Liver (tissue), 3 donors: ENCODE data around the gene OFD1.

Source experiments
- CTCF ChIP-seq: fragments of 150-350 bp; IDR thresholded peaks from 2 replicates; pipeline ENCODE4 v1.5.1; 2017; ENCODE audit warnings: improper control_type of control experiment, low read depth, low read length; ENCODE audit not compliant: missing input control
- EGR1 ChIP-seq, 2 donors: IDR thresholded peaks; 2 replicates each; pipeline ENCODE4 v1.6.1; 2016 to 2018; ENCODE audit warnings: antibody characterized with exemption in 2 of 2, low read depth in 2 of 2
- FOXA2 ChIP-seq: IDR thresholded peaks from 2 replicates; pipeline ENCODE4 v1.6.1; 2016; ENCODE audit warnings: antibody characterized with exemption
- GABPA ChIP-seq, 2 donors: IDR thresholded peaks in 1 of 2; conservative IDR thresholded peaks in 1 of 2; 2 replicates each; pipeline ENCODE4 v1.6.1; 2016; ENCODE audit warnings: antibody characterized with exemption in 2 of 2, mild to moderate bottlenecking in 1 of 2, moderate library complexity in 1 of 2
- HNF4A ChIP-seq, 2 donors: conservative IDR thresholded peaks; 2 replicates each; pipeline ENCODE4 v1.6.1; 2016; ENCODE audit warnings: antibody characterized with exemption in 2 of 2, mild to moderate bottlenecking in 2 of 2
- HNF4G ChIP-seq: IDR thresholded peaks from 2 replicates; pipeline ENCODE4 v1.6.1; 2016; ENCODE audit warnings: antibody characterized with exemption
- JUND ChIP-seq, 2 donors: IDR thresholded peaks; 2 replicates each; pipeline ENCODE4 v1.6.1; 2016; ENCODE audit warnings: antibody characterized with exemption in 2 of 2
- REST ChIP-seq: IDR thresholded peaks from 2 replicates; pipeline ENCODE4 v1.6.1; 2016; ENCODE audit warnings: antibody characterized with exemption, mild to moderate bottlenecking
- RXRA ChIP-seq, 2 donors: IDR thresholded peaks; 2 replicates each; pipeline ENCODE4 v1.6.1; 2017 to 2018; ENCODE audit warnings: antibody characterized with exemption in 2 of 2, mild to moderate bottlenecking in 1 of 2
- SP1 ChIP-seq: IDR thresholded peaks from 2 replicates; pipeline ENCODE4 v1.6.1; 2018; ENCODE audit warnings: antibody characterized with exemption, mild to moderate bottlenecking
- YY1 ChIP-seq: IDR thresholded peaks from 2 replicates; pipeline ENCODE4 v1.6.1; 2016; ENCODE audit warnings: antibody characterized with exemption, mild to moderate bottlenecking
- TF ChIP-seq, protein P1 (sequence below): IDR thresholded peaks from 2 replicates; pipeline ENCODE4 v1.6.1; 2016; ENCODE audit warnings: antibody characterized with exemption
- TF ChIP-seq, protein P2 (sequence below): IDR thresholded peaks from 2 replicates; pipeline ENCODE4 v1.6.1; 2016; ENCODE audit warnings: antibody characterized with exemption
- TF ChIP-seq, protein P3 (sequence below): IDR thresholded peaks from 2 replicates; pipeline ENCODE4 v1.6.1; 2016; ENCODE audit warnings: antibody characterized with exemption
- donor health status: healthy.
- donor health status: healthy.

DNA sequence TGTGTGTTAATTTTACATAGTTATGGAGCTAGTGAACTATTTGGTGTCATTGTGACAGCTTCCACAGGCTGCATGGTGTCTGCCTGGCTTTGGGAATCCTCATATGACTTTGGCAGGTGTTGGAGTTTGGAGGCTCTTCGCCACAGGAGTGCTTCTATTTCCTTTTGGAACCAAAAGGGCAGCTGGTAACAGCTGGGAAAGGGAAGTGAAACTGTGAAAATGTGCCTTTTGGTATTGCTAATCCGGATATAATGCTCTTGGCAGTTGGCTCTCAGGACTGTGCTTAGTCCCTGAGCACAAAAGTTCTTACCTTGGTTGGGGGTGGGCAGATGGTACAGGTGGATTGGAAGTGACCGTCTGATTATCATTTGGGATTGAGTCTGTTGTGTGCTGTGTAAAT, 18.1 kb downstream of the OFD1 start:
- no peak for TF ChIP-seq CTCF
- no peak for TF ChIP-seq HNF4A (conservative IDR thresholded peaks at IDR 0.05)
- TF ChIP-seq GABPA (IDR thresholded peaks at IDR 0.05 in 1 of 2, conservative IDR thresholded peaks at IDR 0.05 in 1 of 2), result no peak
- TF ChIP-seq JUND (IDR thresholded peaks at IDR 0.05), result no peak
- TF ChIP-seq HNF4G, result no peak
- no peak for TF ChIP-seq RXRA (IDR thresholded peaks at IDR 0.05)
- no peak for TF ChIP-seq REST
- TF ChIP-seq, protein P1, sequence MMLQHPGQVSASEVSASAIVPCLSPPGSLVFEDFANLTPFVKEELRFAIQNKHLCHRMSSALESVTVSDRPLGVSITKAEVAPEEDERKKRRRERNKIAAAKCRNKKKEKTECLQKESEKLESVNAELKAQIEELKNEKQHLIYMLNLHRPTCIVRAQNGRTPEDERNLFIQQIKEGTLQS, result no peak
- TF ChIP-seq, protein P2, sequence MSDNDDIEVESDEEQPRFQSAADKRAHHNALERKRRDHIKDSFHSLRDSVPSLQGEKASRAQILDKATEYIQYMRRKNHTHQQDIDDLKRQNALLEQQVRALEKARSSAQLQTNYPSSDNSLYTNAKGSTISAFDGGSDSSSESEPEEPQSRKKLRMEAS, result no peak
- TF ChIP-seq, protein P3, sequence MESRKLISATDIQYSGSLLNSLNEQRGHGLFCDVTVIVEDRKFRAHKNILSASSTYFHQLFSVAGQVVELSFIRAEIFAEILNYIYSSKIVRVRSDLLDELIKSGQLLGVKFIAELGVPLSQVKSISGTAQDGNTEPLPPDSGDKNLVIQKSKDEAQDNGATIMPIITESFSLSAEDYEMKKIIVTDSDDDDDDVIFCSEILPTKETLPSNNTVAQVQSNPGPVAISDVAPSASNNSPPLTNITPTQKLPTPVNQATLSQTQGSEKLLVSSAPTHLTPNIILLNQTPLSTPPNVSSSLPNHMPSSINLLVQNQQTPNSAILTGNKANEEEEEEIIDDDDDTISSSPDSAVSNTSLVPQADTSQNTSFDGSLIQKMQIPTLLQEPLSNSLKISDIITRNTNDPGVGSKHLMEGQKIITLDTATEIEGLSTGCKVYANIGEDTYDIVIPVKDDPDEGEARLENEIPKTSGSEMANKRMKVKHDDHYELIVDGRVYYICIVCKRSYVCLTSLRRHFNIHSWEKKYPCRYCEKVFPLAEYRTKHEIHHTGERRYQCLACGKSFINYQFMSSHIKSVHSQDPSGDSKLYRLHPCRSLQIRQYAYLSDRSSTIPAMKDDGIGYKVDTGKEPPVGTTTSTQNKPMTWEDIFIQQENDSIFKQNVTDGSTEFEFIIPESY, result no peak
- TF ChIP-seq EGR1 (IDR thresholded peaks at IDR 0.05; ENCODE audit: low read depth in 2 of 2), result no peak
- TF ChIP-seq FOXA2, result no peak
- no peak for TF ChIP-seq SP1
- no peak for TF ChIP-seq YY1
